ENCODE measurements around the gene DUSP14.

- TF ChIP-seq FOXP2 (optimal IDR thresholded peaks at IDR 0.05; ENCODE audit: borderline replicate concordance, extremely low read depth, extremely low read length, insufficient read depth) (no peak), POLR2AphosphoS5 (IDR thresholded peaks at IDR 0.05; ENCODE audit: low read depth, low read length) (no peak), SIN3A (IDR thresholded peaks at IDR 0.05; ENCODE audit: borderline replicate concordance, insufficient read depth, low read length) (no peak)
These were observed 29.1 kb downstream of the DUSP14 start for GRCh38 chr17:37518826-37519225.

Data from PFSK-1 (cell line).